K562 (cell line): ENCODE data around the gene ZER1. TPM values are rescaled to one million over a fixed set of nuclear protein-coding genes. Genes with fewer than 3 reads are reported as not detected.

Source experiments
- CBFA2T2 ChIP-seq: fragments of 450-650 bp; conservative IDR thresholded peaks from 2 replicates; pipeline ENCODE4 v1.6.1; 2017; ENCODE audit warnings: mild to moderate bottlenecking
- CHAMP1 ChIP-seq: fragments of 450-650 bp; IDR thresholded peaks from 2 replicates; pipeline ENCODE4 v1.6.1; 2016; ENCODE audit warnings: mild to moderate bottlenecking
- ESRRA ChIP-seq: fragments of 450-650 bp; IDR thresholded peaks from 2 replicates; pipeline ENCODE4 v1.6.1; 2014; ENCODE audit warnings: low read depth, mild to moderate bottlenecking, moderate library complexity, borderline replicate concordance
- FOXA3 ChIP-seq, 2 experiments: fragments of 450-650 bp in 1 of 2; sonication (generic) in 1 of 2; formaldehyde crosslinking; IDR thresholded peaks in 1 of 2; conservative IDR thresholded peaks in 1 of 2; 2 replicates each; pipeline versions ENCODE4 v1.4.0 to v1.8.0; 2020 to 2022; ENCODE audit warnings: mild to moderate bottlenecking in 2 of 2, missing genetic modification reagents in 1 of 2
- JUN ChIP-seq, 2 experiments: sonication (generic) in 1 of 2; formaldehyde crosslinking in 1 of 2; IDR thresholded peaks; 2 replicates each; pipeline versions ENCODE4 v1.6.1 to v1.8.0; 2012 to 2022; ENCODE audit warnings: borderline replicate concordance in 2 of 2, mild to moderate bottlenecking in 2 of 2, improper control_type of control experiment in 1 of 2, low read depth in 1 of 2, low read length in 1 of 2, missing genetic modification reagents in 1 of 2
- MBD1 ChIP-seq: fragments of 250-450 bp; sonication (Bioruptor Pico); IDR thresholded peaks from 2 replicates; pipeline ENCODE4 v1.8.0; 2022; ENCODE audit warnings: inconsistent platforms
- RBM39 ChIP-seq: fragments of 200-400 bp; formaldehyde crosslinking; optimal IDR thresholded peaks from 2 replicates; pipeline ENCODE3; 2018; ENCODE audit warnings: low read depth, low read length
- RFX1 ChIP-seq: fragments of 450-650 bp; IDR thresholded peaks from 2 replicates; pipeline ENCODE4 v1.6.1; 2016; ENCODE audit warnings: mild to moderate bottlenecking, moderate library complexity
- SAFB2 ChIP-seq: fragments of 200-400 bp; formaldehyde crosslinking; IDR thresholded peaks from 2 replicates; pipeline ENCODE4 v1.6.1; 2018; ENCODE audit warnings: borderline replicate concordance, low read length, low read depth, moderate library complexity; ENCODE audit not compliant: severe bottlenecking
- SMARCB1 ChIP-seq: IDR thresholded peaks from 2 replicates; pipeline ENCODE4 v1.6.1; 2011; ENCODE audit warnings: improper control_type of control experiment, low read depth; ENCODE audit not compliant: insufficient read length
- TAF7 ChIP-seq: fragments of 450-650 bp; IDR thresholded peaks from 2 replicates; pipeline ENCODE4 v1.6.1; 2016; ENCODE audit warnings: missing genetic modification characterization, missing compliant biosample characterization
- TFAM ChIP-seq: fragments of 250-450 bp; sonication (Bioruptor Pico); conservative IDR thresholded peaks from 2 replicates; pipeline ENCODE4 v1.5.0; 2021; ENCODE audit warnings: mild to moderate bottlenecking, moderate library complexity
- THAP12 ChIP-seq: fragments of 250-450 bp; sonication (Bioruptor Pico); IDR thresholded peaks from 2 replicates; pipeline ENCODE4 v1.9.0; 2021; ENCODE audit warnings: mild to moderate bottlenecking, inconsistent platforms
- USF1 ChIP-seq: sonication (generic); formaldehyde crosslinking; IDR thresholded peaks from 2 replicates; pipeline ENCODE4 v1.9.0; 2022; ENCODE audit warnings: mild to moderate bottlenecking, missing genetic modification reagents
- ZBTB5 ChIP-seq: fragments of 450-650 bp; IDR thresholded peaks from 2 replicates; pipeline ENCODE4 v1.6.1; 2017; ENCODE audit warnings: antibody characterized with exemption
- ZNF444 ChIP-seq: fragments of 250-450 bp; sonication (Bioruptor Pico); IDR thresholded peaks from 2 replicates; pipeline ENCODE4 v1.4.0; 2020; ENCODE audit warnings: mild to moderate bottlenecking, moderate library complexity
- ZNF584 ChIP-seq: fragments of 200-800 bp; sonication (Bioruptor generic); IDR thresholded peaks from 2 replicates; pipeline ENCODE4 v1.6.1; 2016; ENCODE audit warnings: low read depth, mild to moderate bottlenecking, missing genetic modification characterization, missing compliant biosample characterization
- polyA plus RNA-seq, 8 experiments: library from polyadenylated mRNA; depleted of rRNA in 4 of 8; stranded (reverse) in 5 of 8; unstranded in 3 of 8; fragments of >200 nt; fragmentation: Nextera tagmentation in 2 of 8; fragmentation: Illumina TruSeq in 1 of 8; extraction: Ambion mirVana in 2 of 8; extraction: Trizol in 1 of 8; gene quantifications; 2 replicates each; pipeline versions ENCODE4 v1.2.1 to v1.2.3, GENCODE V29; 2011 to 2014; ENCODE audit warnings: inconsistent platforms in 1 of 8, missing spikeins in 1 of 8
- total RNA-seq, 7 experiments: library from RNA; depleted of rRNA in 6 of 7; stranded (reverse); fragments of >200 nt in 6 of 7; fragmentation: Illumina TruSeq in 2 of 7; extraction: Trizol in 2 of 7; gene quantifications; 2 replicates each; pipeline versions ENCODE4 v1.2.1 to v1.2.3, GENCODE V29; 2011 to 2021; ENCODE audit warnings: low replicate concordance in 1 of 7

ZER1 gene
- total and polyA plus RNA-seq, 9 of the 15 experiments (the other 6 are each of a cell fraction or from before 2014, with no cell fraction given): 0.07 to 10.7 (median 6.2) TPM

GRCh38 chr9:128771745-128772519 lies at the start of gene ZER1 (continued):
- TF ChIP-seq SMARCB1: no peak
- no peak for TF ChIP-seq ZNF444 (CRISPR knock-in tag)
- TF ChIP-seq ESRRA: peak; percentile 80
- TF ChIP-seq TAF7 (tag): peak; percentile 75; the same call in 1 of the 2 replicates
- TF ChIP-seq CHAMP1: no peak
- TF ChIP-seq USF1 (CRISPR knock-in tag): peak; percentile 10; the same call in 1 of the 2 replicates
- no peak for TF ChIP-seq ZNF584 (CRISPR knock-in tag)
- TF ChIP-seq RFX1: peak; percentile 86
- TF ChIP-seq SAFB2: no peak
- peak; percentile 71 to 72; a peak in 3 of 4 replicates for TF ChIP-seq FOXA3 (CRISPR knock-in tag; conservative IDR thresholded peaks at IDR 0.05 in 1 of 2, IDR thresholded peaks at IDR 0.05 in 1 of 2)
- TF ChIP-seq TFAM (CRISPR knock-in tag): no peak
- no peak for TF ChIP-seq MBD1 (CRISPR knock-in tag)
- 0 out of 2 replicates have a peak, but pooled peaks have one; percentile 45 for TF ChIP-seq JUN (IDR thresholded peaks at IDR 0.05; ENCODE audit: borderline replicate concordance, low read depth, low read length)
- TF ChIP-seq JUN (CRISPR knock-in tag; IDR thresholded peaks at IDR 0.05; ENCODE audit: borderline replicate concordance): no peak
- TF ChIP-seq ZBTB5: no peak
- peak; percentile 54 for TF ChIP-seq THAP12 (CRISPR knock-in tag)
- no peak for TF ChIP-seq CBFA2T2
- no peak for TF ChIP-seq RBM39
